HEK293T (cell line): ENCODE measurements around the gene DTHD1.

ENCODE experiments used
- CTCF ChIA-PET: fragments of 350-600 bp; formaldehyde crosslinking; extraction: SDS; loops from one replicate; lab custom pipeline; 2021; ENCODE audit warnings: antibody characterized with exemption, inconsistent platforms; lab: Yijun Ruan, JAX
- POLR2A ChIA-PET: fragments of 350-600 bp; formaldehyde crosslinking; extraction: SDS; loops from one replicate; lab custom pipeline; 2020; ENCODE audit warnings: antibody characterized with exemption, inconsistent platforms; lab: Yijun Ruan, JAX
- DNase-seq: peaks from one replicate; pipeline ENCODE4 v3.0.0; 2012; ENCODE audit warnings: mixed read lengths; ENCODE audit errors: extremely low spot score
- ARNT ChIP-seq: fragments of 450-650 bp; IDR thresholded peaks from 2 replicates; pipeline ENCODE4 v1.6.1; 2017; ENCODE audit warnings: mild to moderate bottlenecking
- BHLHE40 ChIP-seq: fragments of 450-650 bp; IDR thresholded peaks from 2 replicates; pipeline ENCODE4 v1.6.1; 2016; ENCODE audit warnings: mild to moderate bottlenecking, moderate library complexity, borderline replicate concordance
- CTBP1 ChIP-seq: fragments of 450-650 bp; IDR thresholded peaks from 2 replicates; pipeline ENCODE4 v1.6.1; 2016; ENCODE audit warnings: borderline replicate concordance
- ELF4 ChIP-seq: fragments of 450-650 bp; IDR thresholded peaks from 2 replicates; pipeline ENCODE4 v1.6.1; 2017; ENCODE audit warnings: antibody characterized with exemption
- FOXA1 ChIP-seq: fragments of 450-650 bp; IDR thresholded peaks from 2 replicates; pipeline ENCODE4 v1.6.1; 2016; ENCODE audit warnings: mild to moderate bottlenecking
- FOXK2 ChIP-seq: fragments of 450-650 bp; IDR thresholded peaks from 2 replicates; pipeline ENCODE4 v1.6.1; 2016; ENCODE audit warnings: mild to moderate bottlenecking
- FOXM1 ChIP-seq: fragments of 450-650 bp; IDR thresholded peaks from 2 replicates; pipeline ENCODE4 v1.6.1; 2017; ENCODE audit warnings: mild to moderate bottlenecking, borderline replicate concordance
- HDGF ChIP-seq: fragments of 450-650 bp; IDR thresholded peaks from 2 replicates; pipeline ENCODE4 v1.6.1; 2017; ENCODE audit warnings: antibody characterized with exemption, borderline replicate concordance
- L3MBTL2 ChIP-seq: fragments of 450-650 bp; conservative IDR thresholded peaks from 2 replicates; pipeline ENCODE4 v1.6.1; 2016; ENCODE audit warnings: mild to moderate bottlenecking
- LEF1 ChIP-seq: fragments of 450-650 bp; IDR thresholded peaks from 2 replicates; pipeline ENCODE4 v1.6.1; 2017; ENCODE audit warnings: mild to moderate bottlenecking, borderline replicate concordance
- NFRKB ChIP-seq: fragments of 450-650 bp; IDR thresholded peaks from 2 replicates; pipeline ENCODE4 v1.6.1; 2016; ENCODE audit warnings: mild to moderate bottlenecking, moderate library complexity
- SP1 ChIP-seq: fragments of 450-650 bp; IDR thresholded peaks from 2 replicates; pipeline ENCODE4 v1.6.1; 2017
- SUZ12 ChIP-seq: fragments of 450-650 bp; IDR thresholded peaks from 2 replicates; pipeline ENCODE4 v1.6.1; 2016; ENCODE audit warnings: mild to moderate bottlenecking
- TARDBP ChIP-seq: fragments of 450-650 bp; IDR thresholded peaks from 2 replicates; pipeline ENCODE4 v1.6.1; 2016
- ZNF384 ChIP-seq: fragments of 450-650 bp; IDR thresholded peaks from 2 replicates; pipeline ENCODE4 v1.6.1; 2016
- TF ChIP-seq, protein P1 (sequence below): fragments of 450-650 bp; IDR thresholded peaks from 2 replicates; pipeline ENCODE4 v1.6.1; 2016

DTHD1 gene

DNA sequence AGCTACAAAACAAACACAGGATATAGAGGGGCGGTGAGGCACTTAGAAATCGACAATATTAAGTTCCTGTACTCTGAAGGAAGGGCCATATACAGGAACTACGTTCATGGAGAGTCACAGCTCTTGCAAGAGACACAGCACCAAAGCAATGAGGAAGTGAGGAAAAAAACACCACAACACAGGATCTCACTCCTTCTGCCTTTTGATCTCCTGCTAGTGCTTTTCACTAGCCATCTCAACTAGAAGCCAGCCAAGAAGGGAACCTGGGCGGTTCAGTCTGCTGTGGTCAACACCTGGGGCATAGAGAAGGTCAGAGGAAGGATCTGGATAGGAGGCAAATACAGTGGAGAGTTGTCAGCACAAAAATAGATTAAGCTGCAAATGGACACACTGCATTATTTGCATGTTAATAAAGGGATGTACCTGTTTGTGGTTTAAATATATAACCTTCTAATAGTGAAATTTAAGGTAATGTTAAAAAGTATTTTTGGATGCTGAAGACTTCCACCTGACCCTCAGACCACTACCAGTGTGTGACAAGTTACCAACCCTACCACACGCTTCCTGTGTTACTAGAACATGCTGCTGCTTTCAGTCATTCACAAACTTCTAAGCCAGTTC is 104.6 kb downstream of the DTHD1 start:
- no peak for TF ChIP-seq FOXK2
- TF ChIP-seq ZNF384 = no peak
- no peak for TF ChIP-seq SP1
- no peak for TF ChIP-seq SUZ12
- no peak for TF ChIP-seq FOXM1
- TF ChIP-seq NFRKB = no peak
- TF ChIP-seq LEF1 = no peak
- no peak for TF ChIP-seq FOXA1
- no peak for TF ChIP-seq BHLHE40
- no peak for TF ChIP-seq ARNT
- no peak for TF ChIP-seq TARDBP
- TF ChIP-seq, protein P1, sequence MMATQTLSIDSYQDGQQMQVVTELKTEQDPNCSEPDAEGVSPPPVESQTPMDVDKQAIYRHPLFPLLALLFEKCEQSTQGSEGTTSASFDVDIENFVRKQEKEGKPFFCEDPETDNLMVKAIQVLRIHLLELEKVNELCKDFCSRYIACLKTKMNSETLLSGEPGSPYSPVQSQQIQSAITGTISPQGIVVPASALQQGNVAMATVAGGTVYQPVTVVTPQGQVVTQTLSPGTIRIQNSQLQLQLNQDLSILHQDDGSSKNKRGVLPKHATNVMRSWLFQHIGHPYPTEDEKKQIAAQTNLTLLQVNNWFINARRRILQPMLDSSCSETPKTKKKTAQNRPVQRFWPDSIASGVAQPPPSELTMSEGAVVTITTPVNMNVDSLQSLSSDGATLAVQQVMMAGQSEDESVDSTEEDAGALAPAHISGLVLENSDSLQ = no peak
- TF ChIP-seq CTBP1 = no peak
- no peak for TF ChIP-seq L3MBTL2
- TF ChIP-seq HDGF = no peak
- TF ChIP-seq ELF4 = no peak
- DNase-seq = no peak
- ChIA-PET CTCF (no interaction called here), POLR2A (no interaction called here)

DNA sequence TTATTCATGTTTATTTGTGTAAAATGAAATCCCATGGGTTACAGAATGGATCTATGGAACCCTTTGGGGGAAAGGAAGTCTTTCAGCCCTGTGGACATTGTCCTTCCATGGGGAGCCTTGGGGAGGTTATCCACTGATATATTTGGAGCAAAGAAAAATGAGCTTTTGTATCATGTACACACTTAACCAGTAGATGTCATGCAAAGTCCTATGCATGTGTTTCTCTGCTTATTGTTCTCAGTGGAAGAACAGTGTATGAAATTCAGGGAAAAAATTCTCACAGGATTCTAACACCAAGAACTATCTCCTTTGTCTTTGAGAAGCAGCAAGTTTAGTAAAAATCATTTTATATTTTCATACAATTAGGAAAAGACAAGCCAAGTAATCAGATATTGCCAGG is 105.3 kb downstream of the DTHD1 start:
- DNase-seq = no peak

DNA sequence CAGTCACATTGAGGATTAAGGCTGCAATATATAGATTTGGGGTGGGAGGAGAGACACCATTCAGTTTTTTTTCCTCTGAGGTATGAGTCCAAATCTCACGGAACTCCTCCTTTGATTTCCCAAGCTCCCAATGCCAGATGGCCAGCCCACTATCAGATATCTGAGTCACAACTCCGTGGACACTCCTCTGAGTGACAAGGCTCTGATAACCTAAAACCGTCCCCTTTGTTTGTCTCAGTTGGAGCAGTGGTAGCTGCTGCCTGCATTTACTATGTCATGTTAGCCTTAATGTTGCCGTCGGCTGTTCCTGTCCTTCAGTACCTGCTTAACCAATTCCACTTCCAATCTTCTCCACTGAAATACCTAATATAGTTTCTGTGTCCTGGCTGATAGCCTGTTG is 107.3 kb downstream of the DTHD1 start:
- ChIA-PET CTCF (no interaction called here), POLR2A (no interaction called here)
- DNase-seq = no peak
- TF ChIP-seq HDGF (no peak), SUZ12 (no peak), NFRKB (no peak)

More for the DNA sequence above, 105.3 kb downstream of the DTHD1 start:
- CTCF ChIA-PET = interaction anchor here (1.0 kb wide), 1 partner anchor 12 kb away, joined by 3 read pairs; no protein-coding TSS in a partner anchor
- POLR2A ChIA-PET = no interaction called here
- no peak for TF ChIP-seq ELF4
- no peak for TF ChIP-seq LEF1
- no peak for TF ChIP-seq NFRKB
- TF ChIP-seq FOXM1 = no peak
- TF ChIP-seq, protein P1 = no peak
- TF ChIP-seq HDGF = no peak
- TF ChIP-seq SP1 = no peak
- TF ChIP-seq ARNT = no peak
- no peak for TF ChIP-seq SUZ12
- no peak for TF ChIP-seq FOXA1
- TF ChIP-seq FOXK2 = no peak
- TF ChIP-seq L3MBTL2 = no peak
- TF ChIP-seq TARDBP = no peak
- no peak for TF ChIP-seq BHLHE40
- TF ChIP-seq CTBP1 = no peak
- TF ChIP-seq ZNF384 = no peak

DNA sequence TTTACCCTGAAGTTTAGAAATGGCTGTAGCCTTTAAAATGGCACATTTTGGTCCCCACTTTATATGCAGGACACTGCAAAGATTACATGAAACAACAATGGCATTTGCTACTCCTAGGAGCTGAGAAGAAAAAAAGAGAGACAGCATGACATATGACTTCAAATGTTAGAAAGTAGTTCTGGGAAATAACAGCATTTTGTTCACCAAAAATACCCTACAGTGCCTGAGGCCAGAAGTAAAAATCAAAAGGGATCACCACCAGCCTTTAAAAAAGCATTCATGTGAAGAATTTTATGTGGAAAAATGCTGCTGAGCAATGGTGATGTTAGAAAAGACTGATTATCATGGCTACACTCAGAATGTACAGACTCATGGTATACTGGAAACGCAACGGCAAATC is 110.0 kb downstream of the DTHD1 start:
- POLR2A ChIA-PET = no interaction called here
- CTCF ChIA-PET = no interaction called here
- TF ChIP-seq L3MBTL2 = no peak
- no peak for TF ChIP-seq FOXK2
- DNase-seq = no peak

DNA sequence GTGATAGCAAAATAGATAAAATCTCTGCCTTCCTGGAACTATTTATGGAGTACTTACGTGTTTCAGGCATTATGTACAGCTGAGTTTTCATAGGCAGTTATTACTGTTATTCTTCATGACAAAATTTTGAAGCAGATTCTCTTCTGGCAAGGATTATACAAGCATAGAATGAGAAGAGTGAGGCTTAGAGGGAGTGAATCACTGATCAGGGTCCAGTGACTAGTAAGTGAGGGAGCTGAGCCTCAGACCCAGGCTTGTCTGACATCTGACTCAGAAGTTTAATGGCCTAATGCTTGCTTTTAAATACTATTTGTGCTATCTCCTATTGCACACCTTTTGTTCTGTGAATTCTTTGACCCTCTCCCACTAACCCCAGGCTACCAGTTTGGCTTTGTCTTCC is 110.6 kb downstream of the DTHD1 start:
- ChIA-PET POLR2A (no interaction called here), CTCF (no interaction called here)
- TF ChIP-seq, protein P1 = no peak
- TF ChIP-seq NFRKB = no peak
- TF ChIP-seq FOXM1 = no peak
- TF ChIP-seq FOXA1 = no peak
- no peak for TF ChIP-seq ARNT
- no peak for TF ChIP-seq SUZ12
- no peak for TF ChIP-seq BHLHE40
- no peak for TF ChIP-seq ZNF384
- TF ChIP-seq SP1 = no peak
- TF ChIP-seq HDGF = no peak

DNA sequence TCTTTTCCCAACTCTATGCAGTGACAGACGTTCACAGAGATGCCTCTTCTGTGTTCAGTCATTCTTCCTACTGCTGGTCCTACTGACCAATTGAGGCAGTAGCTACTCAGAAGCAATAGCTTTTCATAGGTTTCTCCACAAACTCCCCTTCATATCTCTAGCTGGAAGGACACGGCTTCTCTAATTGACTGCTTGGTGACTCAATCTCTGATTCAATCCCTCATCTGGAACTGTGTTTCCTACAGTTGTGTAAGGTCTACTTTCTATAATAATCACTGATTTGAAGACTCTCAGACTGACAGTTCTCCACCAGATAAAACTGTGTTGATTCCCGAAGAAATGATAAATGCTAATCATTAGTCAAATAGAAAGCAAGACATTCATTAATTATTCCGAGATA is 111.5 kb downstream of the DTHD1 start:
- DNase-seq = no peak
- POLR2A ChIA-PET = no interaction called here
- CTCF ChIA-PET = no interaction called here
- TF ChIP-seq NFRKB = no peak
- TF ChIP-seq, protein P1 = no peak
- TF ChIP-seq CTBP1 = no peak
- no peak for TF ChIP-seq FOXK2
- TF ChIP-seq FOXA1 = no peak
- no peak for TF ChIP-seq ZNF384
- TF ChIP-seq SUZ12 = no peak
- no peak for TF ChIP-seq L3MBTL2
- no peak for TF ChIP-seq BHLHE40

More for the DNA sequence above, 110.6 kb downstream of the DTHD1 start:
- no peak for DNase-seq
